SK-N-SH (cell line): Measurements from ENCODE around the gene GPSM3. TPM values are rescaled to one million over a fixed set of nuclear protein-coding genes. Genes with fewer than 3 reads are reported as not detected.

Experiments used
- CTCF ChIA-PET: fragments of 300-600, 350-600 bp; formaldehyde crosslinking; extraction: SDS; loops from one replicate; lab custom pipeline; 2021; lab: Yijun Ruan, JAX
- POLR2A ChIA-PET: fragments of 350-600 bp; sonication (Branson Sonifier 250); formaldehyde crosslinking; extraction: SDS; loops from one replicate; lab custom pipeline; 2020; ENCODE audit warnings: antibody characterized with exemption, inconsistent platforms; lab: Yijun Ruan, JAX
- DNase-seq: peaks from one replicate; pipeline ENCODE4 v3.0.0; 2012
- H2AFZ ChIP-seq: fragments of 200-600 bp; sonication (generic); 2 replicates; pipeline ENCODE4 v1.8.1; 2016; ENCODE audit warnings: antibody characterized with exemption, mild to moderate bottlenecking, low read depth
- H3F3A ChIP-seq: fragments of 200-600 bp; sonication (generic); replicated peaks from 2 replicates; pipeline ENCODE3; 2016; ENCODE audit warnings: antibody characterized with exemption, mild to moderate bottlenecking; ENCODE audit not compliant: insufficient read depth
- H3K27ac ChIP-seq, 2 experiments: fragments of 200-500 bp in 1 of 2; fragments of 200-600 bp in 1 of 2; sonication (Bioruptor generic) in 1 of 2; sonication (generic), shearing (Covaris generic) in 1 of 2; 2 replicates each; pipeline versions ENCODE4 v1.5.1 to v1.6.1; 2014 to 2016; ENCODE audit warnings: low read depth in 2 of 2, inconsistent platforms in 1 of 2, low read length in 1 of 2, mild to moderate bottlenecking in 1 of 2, mixed read lengths in 1 of 2
- H3K27me3 ChIP-seq: fragments of 200-600 bp; sonication (generic), shearing (Covaris generic); 2 replicates; pipeline ENCODE4 v1.6.1; 2016; ENCODE audit warnings: mixed run types; ENCODE audit not compliant: insufficient read depth
- H3K36me3 ChIP-seq, 2 experiments: fragments of 200-500 bp in 1 of 2; fragments of 200-600 bp in 1 of 2; sonication (Bioruptor generic) in 1 of 2; sonication (generic) in 1 of 2; replicated peaks in 1 of 2; 2 replicates each; pipeline versions ENCODE3 to v1.5.1; 2014 to 2016; ENCODE audit warnings: low read length in 1 of 2, mild to moderate bottlenecking in 1 of 2; ENCODE audit not compliant: insufficient read depth in 2 of 2, control insufficient read depth in 1 of 2
- H3K4me1 ChIP-seq, 2 experiments: fragments of 200-500 bp in 1 of 2; fragments of 200-600 bp in 1 of 2; sonication (Bioruptor generic) in 1 of 2; sonication (generic), shearing (Covaris generic) in 1 of 2; 2 replicates each; pipeline versions ENCODE4 v1.5.1 to v1.6.1; 2014 to 2016; ENCODE audit warnings: low read depth in 1 of 2, low read length in 1 of 2, mixed run types in 1 of 2; ENCODE audit not compliant: insufficient read depth in 2 of 2, control insufficient read depth in 1 of 2
- H3K4me2 ChIP-seq: fragments of 200-600 bp; sonication (generic), shearing (Covaris generic); 2 replicates; pipeline ENCODE4 v1.6.1; 2017; ENCODE audit warnings: mixed run types
- H3K4me3 ChIP-seq, 2 experiments: fragments of 200-500 bp in 1 of 2; fragments of 200-600 bp in 1 of 2; sonication (Bioruptor generic) in 1 of 2; sonication (generic), shearing (Covaris generic) in 1 of 2; 2 replicates each; pipeline versions ENCODE4 v1.5.1 to v1.8.1; 2014 to 2016; ENCODE audit warnings: low read depth in 2 of 2, inconsistent platforms in 1 of 2, low read length in 1 of 2, mild to moderate bottlenecking in 1 of 2, mixed read lengths in 1 of 2, moderate library complexity in 1 of 2
- H3K79me2 ChIP-seq: fragments of 200-600 bp; sonication (generic); 2 replicates; pipeline ENCODE4 v1.8.1; 2017; ENCODE audit warnings: mild to moderate bottlenecking; ENCODE audit not compliant: insufficient read depth
- H3K9ac ChIP-seq: fragments of 200-600 bp; sonication (generic); 2 replicates; pipeline ENCODE4 v1.6.1; 2017; ENCODE audit warnings: mixed run types
- H3K9me2 ChIP-seq: fragments of 200-600 bp; sonication (generic); 2 replicates; pipeline ENCODE4 v1.6.1; 2017; ENCODE audit warnings: mixed run types
- H3K9me3 ChIP-seq: fragments of 200-600 bp; sonication (generic); 2 replicates; pipeline ENCODE4 v1.6.1; 2017; ENCODE audit warnings: mixed run types, mild to moderate bottlenecking, moderate library complexity
- H4K20me1 ChIP-seq: fragments of 200-600 bp; sonication (generic); 2 replicates; pipeline ENCODE4 v1.6.1; 2017; ENCODE audit warnings: mild to moderate bottlenecking, mixed run types; ENCODE audit not compliant: insufficient read depth
- CHD2 ChIP-seq: fragments of 150-350 bp; IDR thresholded peaks from 2 replicates; pipeline ENCODE4 v1.6.1; 2018; ENCODE audit warnings: low read length; ENCODE audit not compliant: partially characterized antibody
- ELF1 ChIP-seq: IDR thresholded peaks from 2 replicates; pipeline ENCODE4 v1.4.0; 2012
- EP300 ChIP-seq, 2 experiments: IDR thresholded peaks; 2 replicates each; pipeline versions ENCODE4 v1.4.0 to v1.6.1; 2012; ENCODE audit warnings: borderline replicate concordance in 1 of 2, low read depth in 1 of 2, low read length in 1 of 2
- FOXJ3 ChIP-seq: sonication (generic); formaldehyde crosslinking; IDR thresholded peaks from 2 replicates; pipeline ENCODE4 v1.5.1; 2020; ENCODE audit warnings: mild to moderate bottlenecking, missing genetic modification reagents
- FOXM1 ChIP-seq: IDR thresholded peaks from 2 replicates; pipeline ENCODE4 v1.4.0; 2012; ENCODE audit warnings: low read depth, mild to moderate bottlenecking
- GABPA ChIP-seq: IDR thresholded peaks from 2 replicates; pipeline ENCODE4 v1.4.0; 2012; ENCODE audit warnings: low read depth, mild to moderate bottlenecking
- GATA2 ChIP-seq: sonication (generic); formaldehyde crosslinking; IDR thresholded peaks from 2 replicates; pipeline ENCODE4 v1.5.0; 2020; ENCODE audit warnings: mild to moderate bottlenecking, missing genetic modification reagents
- JUND ChIP-seq: IDR thresholded peaks from 2 replicates; pipeline ENCODE4 v1.4.0; 2012
- MXI1 ChIP-seq: IDR thresholded peaks from 2 replicates; pipeline ENCODE4 v1.6.1; 2012; ENCODE audit warnings: mild to moderate bottlenecking, low read depth, low read length, improper control_type of control experiment
- NRF1 ChIP-seq: IDR thresholded peaks from 2 replicates; pipeline ENCODE4 v1.6.1; 2012; ENCODE audit warnings: low read depth, mild to moderate bottlenecking, low read length
- RAD21 ChIP-seq: IDR thresholded peaks from 2 replicates; pipeline ENCODE4 v1.6.1; 2012; ENCODE audit warnings: mild to moderate bottlenecking, low read length
- RCOR1 ChIP-seq: fragments of 150-350 bp; IDR thresholded peaks from 2 replicates; pipeline ENCODE4 v1.6.1; 2017; ENCODE audit warnings: antibody characterized with exemption, low read length
- RFX5 ChIP-seq: IDR thresholded peaks from 2 replicates; pipeline ENCODE4 v1.6.1; 2012; ENCODE audit warnings: mild to moderate bottlenecking, improper control_type of control experiment, low read length
- RXRA ChIP-seq: IDR thresholded peaks from 2 replicates; pipeline ENCODE4 v1.4.0; 2012; ENCODE audit warnings: low read depth, mild to moderate bottlenecking, borderline replicate concordance
- SMC3 ChIP-seq: IDR thresholded peaks from 2 replicates; pipeline ENCODE4 v1.6.1; 2012; ENCODE audit warnings: low read depth, low read length, improper control_type of control experiment
- TAF1 ChIP-seq: IDR thresholded peaks from 2 replicates; pipeline ENCODE4 v1.6.1; 2012; ENCODE audit warnings: low read depth, mild to moderate bottlenecking, low read length, moderate library complexity, borderline replicate concordance
- TCF12 ChIP-seq: IDR thresholded peaks from 2 replicates; pipeline ENCODE4 v1.4.0; 2012
- TEAD4 ChIP-seq: IDR thresholded peaks from 2 replicates; pipeline ENCODE4 v1.4.0; 2012; ENCODE audit warnings: mild to moderate bottlenecking, borderline replicate concordance; ENCODE audit not compliant: insufficient read depth
- YY1 ChIP-seq: IDR thresholded peaks from 2 replicates; pipeline ENCODE4 v1.4.0; 2012; ENCODE audit warnings: low read depth, mild to moderate bottlenecking
- WGBS: methylation state at CpG from one replicate; pipeline ENCODE4 v1.1.6; 2017; ENCODE audit warnings: low lambda C conversion rate; 5-methylcytosine and 5-hydroxymethylcytosine counted together
- polyA plus RNA-seq, 3 experiments: library from polyadenylated mRNA; depleted of rRNA; stranded (reverse); fragments of >200 nt; gene quantifications; 2 replicates each; pipeline ENCODE4 v1.2.3, GENCODE V29; 2012
- TF ChIP-seq, protein P1 (sequence below): IDR thresholded peaks from 2 replicates; pipeline ENCODE4 v1.6.1; 2012; ENCODE audit warnings: mild to moderate bottlenecking, low read depth, low read length, moderate library complexity
- TF ChIP-seq, protein P2 (sequence below): IDR thresholded peaks from 2 replicates; pipeline ENCODE4 v1.4.0; 2012; ENCODE audit warnings: low read depth
- TF ChIP-seq, protein P3 (sequence below): fragments of 150-350 bp; IDR thresholded peaks from 2 replicates; pipeline ENCODE4 v1.6.1; 2017; ENCODE audit warnings: antibody characterized with exemption, low read length, low read depth, borderline replicate concordance
- TF ChIP-seq, protein P4 (sequence below): IDR thresholded peaks from 2 replicates; pipeline ENCODE4 v1.4.0; 2012; ENCODE audit warnings: low read depth, borderline replicate concordance

Gene GPSM3
- polyA plus RNA-seq, 1 of the 3 experiments (the other 2 are of a cell fraction): 1.5 TPM

DNA sequence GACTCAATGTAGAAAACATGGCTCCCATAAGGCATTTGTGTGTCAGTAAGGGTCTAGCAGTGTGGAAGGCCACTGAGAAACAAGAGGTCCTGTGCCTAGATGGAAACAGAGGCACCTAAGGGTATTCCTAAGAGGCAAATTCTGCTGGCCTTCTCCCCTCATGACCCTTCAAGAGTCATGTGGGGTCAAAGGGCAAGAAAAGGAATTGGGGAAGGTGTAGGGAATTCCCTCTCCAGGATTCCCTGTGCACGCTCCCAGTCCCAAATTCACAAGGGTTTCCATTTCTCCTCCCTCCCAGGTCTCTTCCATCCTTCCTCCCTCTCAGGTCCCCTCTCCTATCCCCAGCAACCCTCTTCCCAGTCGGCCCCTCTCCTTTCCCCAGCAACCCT, 17.1 kb downstream of the GPSM3 start:
- CTCF ChIA-PET: no interaction called here
- peak overlapping the region; percentile 81 for H3K4me2 ChIP-seq
- peaks cover 13% of the 10 kb centered on the region for H3F3A ChIP-seq
- TF ChIP-seq MXI1 (no peak), FOXJ3 (CRISPR knock-in tag) (no peak), TCF12 (no peak), NRF1 (no peak), SMC3 (no peak), EP300 (IDR thresholded peaks at IDR 0.05; ENCODE audit: borderline replicate concordance in 1 of 2, low read depth in 1 of 2, low read length in 1 of 2) (no peak), RXRA (no peak), RFX5 (no peak), JUND (no peak), CHD2 (no peak), GABPA (no peak), ELF1 (no peak), RCOR1 (no peak), GATA2 (no peak), RAD21 (no peak)
- TF ChIP-seq, protein P1, sequence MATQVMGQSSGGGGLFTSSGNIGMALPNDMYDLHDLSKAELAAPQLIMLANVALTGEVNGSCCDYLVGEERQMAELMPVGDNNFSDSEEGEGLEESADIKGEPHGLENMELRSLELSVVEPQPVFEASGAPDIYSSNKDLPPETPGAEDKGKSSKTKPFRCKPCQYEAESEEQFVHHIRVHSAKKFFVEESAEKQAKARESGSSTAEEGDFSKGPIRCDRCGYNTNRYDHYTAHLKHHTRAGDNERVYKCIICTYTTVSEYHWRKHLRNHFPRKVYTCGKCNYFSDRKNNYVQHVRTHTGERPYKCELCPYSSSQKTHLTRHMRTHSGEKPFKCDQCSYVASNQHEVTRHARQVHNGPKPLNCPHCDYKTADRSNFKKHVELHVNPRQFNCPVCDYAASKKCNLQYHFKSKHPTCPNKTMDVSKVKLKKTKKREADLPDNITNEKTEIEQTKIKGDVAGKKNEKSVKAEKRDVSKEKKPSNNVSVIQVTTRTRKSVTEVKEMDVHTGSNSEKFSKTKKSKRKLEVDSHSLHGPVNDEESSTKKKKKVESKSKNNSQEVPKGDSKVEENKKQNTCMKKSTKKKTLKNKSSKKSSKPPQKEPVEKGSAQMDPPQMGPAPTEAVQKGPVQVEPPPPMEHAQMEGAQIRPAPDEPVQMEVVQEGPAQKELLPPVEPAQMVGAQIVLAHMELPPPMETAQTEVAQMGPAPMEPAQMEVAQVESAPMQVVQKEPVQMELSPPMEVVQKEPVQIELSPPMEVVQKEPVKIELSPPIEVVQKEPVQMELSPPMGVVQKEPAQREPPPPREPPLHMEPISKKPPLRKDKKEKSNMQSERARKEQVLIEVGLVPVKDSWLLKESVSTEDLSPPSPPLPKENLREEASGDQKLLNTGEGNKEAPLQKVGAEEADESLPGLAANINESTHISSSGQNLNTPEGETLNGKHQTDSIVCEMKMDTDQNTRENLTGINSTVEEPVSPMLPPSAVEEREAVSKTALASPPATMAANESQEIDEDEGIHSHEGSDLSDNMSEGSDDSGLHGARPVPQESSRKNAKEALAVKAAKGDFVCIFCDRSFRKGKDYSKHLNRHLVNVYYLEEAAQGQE: no peak
- TF ChIP-seq, protein P2, sequence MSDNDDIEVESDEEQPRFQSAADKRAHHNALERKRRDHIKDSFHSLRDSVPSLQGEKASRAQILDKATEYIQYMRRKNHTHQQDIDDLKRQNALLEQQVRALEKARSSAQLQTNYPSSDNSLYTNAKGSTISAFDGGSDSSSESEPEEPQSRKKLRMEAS: no peak
- no peaks in the 10 kb centered on the region for H3K27me3 ChIP-seq
- H4K20me1 ChIP-seq: no peaks in the 10 kb centered on the region
- H3K9me2 ChIP-seq: no peaks in the 10 kb centered on the region
- peak overlapping the region; percentile 73 for H2AFZ ChIP-seq
- WGBS: 7% methylated on average over 2 of the region's 2 CpGs
- POLR2A ChIA-PET: no interaction called here
- no peak for DNase-seq
- peaks cover 12 to 40% of the 10 kb centered on the region in 2 experiments; a peak in 3 of 4 replicates for H3K4me1 ChIP-seq
- peak overlapping the region; percentile 84 for H3K9ac ChIP-seq
- H3K79me2 ChIP-seq: peaks cover 55% of the 10 kb centered on the region
- H3K36me3 ChIP-seq: peaks cover 0 to 13% of the 10 kb centered on the region in 2 experiments
- peak overlapping the region in 1 of 2 experiments; percentile 87; a peak in 3 of 4 replicates for H3K27ac ChIP-seq
- H3K4me3 ChIP-seq: peak overlapping the region; percentile 84 to 99
- H3K9me3 ChIP-seq: no peaks in the 10 kb centered on the region

DNA sequence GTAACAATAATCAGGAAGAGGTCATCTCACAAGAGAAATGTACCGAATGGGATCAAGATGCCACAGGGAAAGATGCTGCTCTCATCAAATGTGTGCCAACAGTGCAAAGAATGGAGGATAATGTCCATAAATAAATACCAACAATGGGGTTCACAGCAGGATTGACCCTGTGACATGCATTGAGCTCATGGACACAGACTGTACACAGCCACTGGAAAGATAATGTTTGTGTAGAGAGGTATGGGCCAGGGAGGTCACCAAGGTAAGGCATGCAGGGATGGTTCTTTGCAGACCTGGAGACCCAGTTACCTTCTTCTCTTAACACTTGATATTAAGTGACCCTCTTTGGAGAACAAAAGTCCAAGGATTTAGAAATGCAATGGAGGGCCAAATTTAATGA, 18.0 kb downstream of the GPSM3 start:
- H3K9me2 ChIP-seq: no peaks in the 10 kb centered on the region
- ChIA-PET POLR2A (no interaction called here), CTCF (no interaction called here)
- H3K4me2 ChIP-seq: peak overlapping the region; percentile 81
- WGBS: 88% methylated on average over 1 of the region's 1 CpG
- peak overlapping the region in 1 of 2 experiments; percentile 84; a peak in 2 of 4 replicates for H3K4me3 ChIP-seq
- H3K9ac ChIP-seq: no peak overlapping the region
- H3F3A ChIP-seq: peaks cover 13% of the 10 kb centered on the region
- H3K36me3 ChIP-seq: peaks cover 0 to 15% of the 10 kb centered on the region in 2 experiments
- H3K27me3 ChIP-seq: no peaks in the 10 kb centered on the region
- no peak overlapping the region for H2AFZ ChIP-seq
- DNase-seq: no peak
- H3K4me1 ChIP-seq: peaks cover 11 to 36% of the 10 kb centered on the region in 2 experiments; a peak in 3 of 4 replicates
- TF ChIP-seq TEAD4: no peak
- TF ChIP-seq SMC3: no peak
- TF ChIP-seq FOXM1: no peak
- no peak for TF ChIP-seq TAF1
- TF ChIP-seq, protein P3, sequence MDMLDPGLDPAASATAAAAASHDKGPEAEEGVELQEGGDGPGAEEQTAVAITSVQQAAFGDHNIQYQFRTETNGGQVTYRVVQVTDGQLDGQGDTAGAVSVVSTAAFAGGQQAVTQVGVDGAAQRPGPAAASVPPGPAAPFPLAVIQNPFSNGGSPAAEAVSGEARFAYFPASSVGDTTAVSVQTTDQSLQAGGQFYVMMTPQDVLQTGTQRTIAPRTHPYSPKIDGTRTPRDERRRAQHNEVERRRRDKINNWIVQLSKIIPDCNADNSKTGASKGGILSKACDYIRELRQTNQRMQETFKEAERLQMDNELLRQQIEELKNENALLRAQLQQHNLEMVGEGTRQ: no peak
- TF ChIP-seq TCF12: no peak
- TF ChIP-seq YY1: no peak
- TF ChIP-seq MXI1: no peak
- TF ChIP-seq, protein P4, sequence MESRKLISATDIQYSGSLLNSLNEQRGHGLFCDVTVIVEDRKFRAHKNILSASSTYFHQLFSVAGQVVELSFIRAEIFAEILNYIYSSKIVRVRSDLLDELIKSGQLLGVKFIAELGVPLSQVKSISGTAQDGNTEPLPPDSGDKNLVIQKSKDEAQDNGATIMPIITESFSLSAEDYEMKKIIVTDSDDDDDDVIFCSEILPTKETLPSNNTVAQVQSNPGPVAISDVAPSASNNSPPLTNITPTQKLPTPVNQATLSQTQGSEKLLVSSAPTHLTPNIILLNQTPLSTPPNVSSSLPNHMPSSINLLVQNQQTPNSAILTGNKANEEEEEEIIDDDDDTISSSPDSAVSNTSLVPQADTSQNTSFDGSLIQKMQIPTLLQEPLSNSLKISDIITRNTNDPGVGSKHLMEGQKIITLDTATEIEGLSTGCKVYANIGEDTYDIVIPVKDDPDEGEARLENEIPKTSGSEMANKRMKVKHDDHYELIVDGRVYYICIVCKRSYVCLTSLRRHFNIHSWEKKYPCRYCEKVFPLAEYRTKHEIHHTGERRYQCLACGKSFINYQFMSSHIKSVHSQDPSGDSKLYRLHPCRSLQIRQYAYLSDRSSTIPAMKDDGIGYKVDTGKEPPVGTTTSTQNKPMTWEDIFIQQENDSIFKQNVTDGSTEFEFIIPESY: no peak
- H3K79me2 ChIP-seq: peaks cover 53% of the 10 kb centered on the region
- H4K20me1 ChIP-seq: no peaks in the 10 kb centered on the region
- no peaks in the 10 kb centered on the region for H3K9me3 ChIP-seq
- 0 out of 4 replicates have a peak overlapping the region, but pooled peaks of 1 of the 2 experiments have one; percentile 17 for H3K27ac ChIP-seq
